HEK293 (cell line): ENCODE data around the gene DOK4.

ENCODE experiments used
- CTCF ChIA-PET: fragments of 350-600 bp; formaldehyde crosslinking; extraction: SDS; loops from one replicate; lab custom pipeline; 2021; ENCODE audit warnings: antibody characterized with exemption; lab: Yijun Ruan, JAX
- POLR2A ChIA-PET: fragments of 300-600 bp; formaldehyde crosslinking; extraction: SDS; loops from one replicate; lab custom pipeline; 2020; ENCODE audit warnings: antibody characterized with exemption, inconsistent platforms; lab: Yijun Ruan, JAX
- H3K27ac ChIP-seq: fragments of 200-500 bp; sonication (Bioruptor generic); 2 replicates; pipeline ENCODE4 v1.5.1; 2014; ENCODE audit warnings: low read depth, low read length, control low read depth, inconsistent platforms; ENCODE audit errors: extremely low read depth
- H3K36me3 ChIP-seq, 2 experiments: fragments of 200-500 bp in 1 of 2; sonication (Bioruptor generic) in 1 of 2; 1 replicate in 1 of 2; 2 replicates in 1 of 2; pipeline ENCODE4 v1.5.1; 2014 to 2017; ENCODE audit warnings: inconsistent platforms in 2 of 2, low read length in 2 of 2; ENCODE audit not compliant: control insufficient read depth in 2 of 2, insufficient read depth in 1 of 2
- H3K4me1 ChIP-seq: fragments of 200-500 bp; sonication (Bioruptor generic); 2 replicates; pipeline ENCODE4 v1.5.1; 2014; ENCODE audit warnings: mild to moderate bottlenecking, low read length, inconsistent platforms; ENCODE audit not compliant: control insufficient read depth, insufficient read depth
- H3K4me3 ChIP-seq: 2 replicates; pipeline ENCODE4 v1.5.1; 2011; ENCODE audit warnings: low read depth, mild to moderate bottlenecking, control low read depth, low read length, moderate library complexity
- H3K9me3 ChIP-seq: fragments of 200-500 bp; sonication (Bioruptor generic); 2 replicates; pipeline ENCODE4 v1.5.1; 2014; ENCODE audit warnings: low read depth, low read length, inconsistent platforms; ENCODE audit not compliant: control insufficient read depth, insufficient read depth
- EGR2 ChIP-seq: fragments of 450-650 bp; formaldehyde crosslinking; IDR thresholded peaks from 2 replicates; pipeline ENCODE4 v1.5.1; 2016; ENCODE audit warnings: low read depth, missing biosample characterization, missing genetic modification characterization
- HOXC10 ChIP-seq: sonication (generic); formaldehyde crosslinking; IDR thresholded peaks from 2 replicates; pipeline ENCODE4 v1.8.1; 2023; ENCODE audit warnings: mild to moderate bottlenecking, missing genetic modification reagents
- HOXD13 ChIP-seq: sonication (generic); formaldehyde crosslinking; IDR thresholded peaks from 2 replicates; pipeline ENCODE4 v1.8.0; 2022; ENCODE audit warnings: missing genetic modification reagents, borderline replicate concordance
- IKZF3 ChIP-seq: fragments of 450-650 bp; IDR thresholded peaks from 2 replicates; pipeline ENCODE4 v1.5.0; 2018; ENCODE audit warnings: missing biosample characterization, mild to moderate bottlenecking, missing genetic modification characterization, moderate library complexity
- RBAK ChIP-seq: fragments of 450-650 bp; formaldehyde crosslinking; IDR thresholded peaks from 2 replicates; pipeline ENCODE4 v1.5.1; 2016; ENCODE audit warnings: missing biosample characterization, missing genetic modification characterization
- SETDB1 ChIP-seq: IDR thresholded peaks from one replicate; pipeline ENCODE4 v1.6.1; 2017; ENCODE audit warnings: mild to moderate bottlenecking, low read length, moderate library complexity, mixed read lengths; ENCODE audit not compliant: insufficient read length
- TRIM28 ChIP-seq: IDR thresholded peaks from 2 replicates; pipeline ENCODE4 v1.6.1; 2011; ENCODE audit warnings: low read length, control low read depth, borderline replicate concordance
- ZBTB20 ChIP-seq: fragments of 450-650 bp; formaldehyde crosslinking; IDR thresholded peaks from 2 replicates; pipeline ENCODE4 v1.5.1; 2016; ENCODE audit warnings: missing biosample characterization, missing genetic modification characterization
- ZNF155 ChIP-seq: fragments of 450-650 bp; formaldehyde crosslinking; IDR thresholded peaks from 2 replicates; pipeline ENCODE4 v1.5.1; 2016; ENCODE audit warnings: missing biosample characterization, missing genetic modification characterization
- ZNF157 ChIP-seq: fragments of 450-650 bp; formaldehyde crosslinking; IDR thresholded peaks from 2 replicates; pipeline ENCODE4 v1.5.1; 2016; ENCODE audit warnings: missing biosample characterization, missing genetic modification characterization
- ZNF2 ChIP-seq: fragments of 450-650 bp; formaldehyde crosslinking; IDR thresholded peaks from 2 replicates; pipeline ENCODE4 v1.5.1; 2016; ENCODE audit warnings: missing biosample characterization, missing genetic modification characterization
- ZNF248 ChIP-seq: fragments of 450-650 bp; formaldehyde crosslinking; IDR thresholded peaks from 2 replicates; pipeline ENCODE4 v1.5.1; 2017; ENCODE audit warnings: missing biosample characterization, missing genetic modification characterization
- ZNF292 ChIP-seq: fragments of 450-650 bp; formaldehyde crosslinking; IDR thresholded peaks from 2 replicates; pipeline ENCODE4 v1.5.1; 2016; ENCODE audit warnings: low read depth, missing biosample characterization, missing genetic modification characterization, borderline replicate concordance
- ZNF366 ChIP-seq: fragments of 450-650 bp; formaldehyde crosslinking; conservative IDR thresholded peaks from 2 replicates; pipeline ENCODE4 v1.5.1; 2016; ENCODE audit warnings: missing biosample characterization, missing genetic modification characterization
- ZNF37A ChIP-seq: fragments of 450-650 bp; IDR thresholded peaks from 2 replicates; pipeline ENCODE4 v1.5.1; 2018; ENCODE audit warnings: missing biosample characterization, missing genetic modification characterization
- ZNF529 ChIP-seq: fragments of 450-650 bp; formaldehyde crosslinking; IDR thresholded peaks from 2 replicates; pipeline ENCODE4 v1.5.1; 2017; ENCODE audit warnings: missing genetic modification characterization, missing biosample characterization; ENCODE audit not compliant: insufficient replicate concordance
- ZNF561 ChIP-seq: fragments of 450-650 bp; IDR thresholded peaks from 2 replicates; pipeline ENCODE4 v1.5.1; 2018; ENCODE audit warnings: missing biosample characterization, missing genetic modification characterization, borderline replicate concordance
- ZNF571 ChIP-seq: fragments of 450-650 bp; formaldehyde crosslinking; IDR thresholded peaks from 2 replicates; pipeline ENCODE4 v1.5.0; 2017; ENCODE audit warnings: missing biosample characterization, missing genetic modification characterization
- ZNF621 ChIP-seq: fragments of 450-650 bp; formaldehyde crosslinking; IDR thresholded peaks from 2 replicates; pipeline ENCODE4 v1.5.1; 2017; ENCODE audit warnings: missing biosample characterization, missing genetic modification characterization
- ZNF658 ChIP-seq: fragments of 450-650 bp; formaldehyde crosslinking; IDR thresholded peaks from 2 replicates; pipeline ENCODE4; 2016; ENCODE audit warnings: missing biosample characterization, missing genetic modification characterization
- ZNF701 ChIP-seq: fragments of 450-650 bp; formaldehyde crosslinking; IDR thresholded peaks from 2 replicates; pipeline ENCODE4 v1.5.1; 2016; ENCODE audit warnings: missing biosample characterization, missing genetic modification characterization
- ZNF830 ChIP-seq: fragments of 450-650 bp; IDR thresholded peaks from 2 replicates; pipeline ENCODE4 v1.5.0; 2018; ENCODE audit warnings: missing biosample characterization, missing genetic modification characterization, low read depth, mild to moderate bottlenecking, moderate library complexity
- TF ChIP-seq, protein P1 (sequence below): fragments of 450-650 bp; formaldehyde crosslinking; IDR thresholded peaks from 2 replicates; pipeline ENCODE4 v1.5.1; 2016; ENCODE audit warnings: missing biosample characterization, missing genetic modification characterization
- TF ChIP-seq, protein P2 (sequence below): fragments of 450-650 bp; formaldehyde crosslinking; IDR thresholded peaks from 2 replicates; pipeline ENCODE4 v1.5.1; 2017; ENCODE audit warnings: missing biosample characterization, missing genetic modification characterization
- TF ChIP-seq, protein P3 (sequence below): fragments of 450-650 bp; formaldehyde crosslinking; IDR thresholded peaks from 2 replicates; pipeline ENCODE4 v1.5.1; 2016; ENCODE audit warnings: missing biosample characterization, missing genetic modification characterization

DOK4 gene

GRCh38 chr16:57426356-57426755 lies 59.9 kb downstream of the DOK4 start (continued):
- TF ChIP-seq ZNF561 (tag by site-specific recombination) (no peak), ZNF37A (tag by site-specific recombination) (no peak), ZNF157 (tag by site-specific recombination) (no peak)
- TF ChIP-seq, protein P1, sequence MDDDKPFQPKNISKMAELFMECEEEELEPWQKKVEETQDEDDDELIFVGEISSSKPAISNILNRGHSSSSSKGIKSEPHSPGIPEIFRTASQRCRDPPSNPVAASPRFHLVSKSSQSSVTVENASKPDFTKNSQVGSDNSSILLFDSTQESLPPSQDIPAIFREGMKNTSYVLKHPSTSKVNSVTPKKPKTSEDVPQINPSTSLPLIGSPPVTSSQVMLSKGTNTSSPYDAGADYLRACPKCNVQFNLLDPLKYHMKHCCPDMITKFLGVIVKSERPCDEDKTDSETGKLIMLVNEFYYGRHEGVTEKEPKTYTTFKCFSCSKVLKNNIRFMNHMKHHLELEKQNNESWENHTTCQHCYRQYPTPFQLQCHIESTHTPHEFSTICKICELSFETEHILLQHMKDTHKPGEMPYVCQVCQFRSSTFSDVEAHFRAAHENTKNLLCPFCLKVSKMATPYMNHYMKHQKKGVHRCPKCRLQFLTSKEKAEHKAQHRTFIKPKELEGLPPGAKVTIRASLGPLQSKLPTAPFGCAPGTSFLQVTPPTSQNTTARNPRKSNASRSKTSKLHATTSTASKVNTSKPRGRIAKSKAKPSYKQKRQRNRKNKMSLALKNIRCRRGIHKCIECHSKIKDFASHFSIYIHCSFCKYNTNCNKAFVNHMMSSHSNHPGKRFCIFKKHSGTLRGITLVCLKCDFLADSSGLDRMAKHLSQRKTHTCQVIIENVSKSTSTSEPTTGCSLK (tag by site-specific recombination), result no peak

DNA sequence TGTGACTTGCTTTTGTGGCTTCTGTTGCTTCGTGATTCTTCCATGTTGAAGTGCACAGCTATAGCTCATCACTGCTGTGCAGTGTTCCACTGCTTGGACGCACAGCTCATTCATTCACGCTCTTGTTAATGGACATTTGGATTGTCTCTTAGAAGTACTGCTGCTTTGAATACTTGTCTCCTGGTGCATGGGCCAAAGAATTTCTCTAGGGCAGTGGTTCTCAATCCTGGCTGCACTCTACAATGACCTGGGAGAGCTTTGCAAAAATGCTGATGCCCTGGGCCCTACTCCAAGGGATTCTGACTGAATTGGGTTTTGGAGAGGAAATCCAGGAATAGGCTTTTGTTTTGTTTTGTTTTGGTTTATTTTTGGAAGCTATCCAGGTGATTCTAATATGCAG lies 61.7 kb downstream of the DOK4 start:
- POLR2A ChIA-PET, result interaction anchor here (3.6 kb wide), 1 partner anchor 22 kb away, joined by 15 read pairs; the partner anchor contains the start of genes CIAPIN1 and COQ9
- no peak overlapping the region for H3K27ac ChIP-seq
- no peak overlapping the region for H3K4me3 ChIP-seq
- no peaks in the 10 kb centered on the region for H3K4me1 ChIP-seq
- no peak for TF ChIP-seq ZNF366 (tag by site-specific recombination)
- peak; percentile 69 for TF ChIP-seq ZBTB20
- no peak for TF ChIP-seq HOXD13 (CRISPR knock-in tag)
- no peaks in the 10 kb centered on the region for H3K9me3 ChIP-seq
- CTCF ChIA-PET, result interaction anchor here (0.6 to 11.5 kb wide), 4 partner anchors 52 to 277 kb away, joined by 3 to 290 read pairs (median 16); no protein-coding TSS in a partner anchor
- H3K36me3 ChIP-seq, result peaks cover 0 to 28% of the 10 kb centered on the region in 2 experiments; a peak in 2 of 3 replicates

DNA sequence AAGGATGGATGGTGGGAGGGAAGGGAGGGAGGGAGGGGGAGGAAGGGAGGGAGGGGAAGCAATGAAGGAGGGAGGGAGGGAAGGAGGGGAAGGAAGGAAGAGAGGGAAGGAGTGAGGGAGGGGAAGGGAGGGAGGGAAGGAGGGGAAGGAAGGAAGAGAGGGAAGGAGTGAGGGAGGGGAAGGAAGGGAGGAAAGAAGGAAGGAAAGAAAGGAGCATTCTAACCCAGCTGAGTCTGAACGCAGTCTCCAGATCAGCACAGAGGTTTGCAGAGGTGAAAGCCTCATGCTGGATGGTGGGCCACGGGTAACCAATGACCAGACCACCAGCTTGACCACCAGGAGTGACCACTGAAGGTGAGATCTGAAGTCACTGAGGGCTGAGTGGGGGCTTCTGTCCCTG lies 63.1 kb downstream of the DOK4 start:
- H3K9me3 ChIP-seq, result no peaks in the 10 kb centered on the region
- POLR2A ChIA-PET, result interaction anchor here (3.6 kb wide), 1 partner anchor 24 kb away, joined by 15 read pairs; the partner anchor contains the start of genes CIAPIN1 and COQ9
- peaks cover 0 to 16% of the 10 kb centered on the region in 2 experiments; a peak in 1 of 3 replicates for H3K36me3 ChIP-seq
- CTCF ChIA-PET, result interaction anchor here (0.5 to 11.5 kb wide), 14 partner anchors 8 to 918 kb away, joined by 3 to 290 read pairs (median 4); no protein-coding TSS in a partner anchor
- no peak for TF ChIP-seq ZNF658 (tag by site-specific recombination)
- TF ChIP-seq HOXC10 (CRISPR knock-in tag), result no peak
- no peak for TF ChIP-seq ZNF830 (tag by site-specific recombination)
- no peak for TF ChIP-seq ZNF621 (tag by site-specific recombination)
- TF ChIP-seq, protein P2, sequence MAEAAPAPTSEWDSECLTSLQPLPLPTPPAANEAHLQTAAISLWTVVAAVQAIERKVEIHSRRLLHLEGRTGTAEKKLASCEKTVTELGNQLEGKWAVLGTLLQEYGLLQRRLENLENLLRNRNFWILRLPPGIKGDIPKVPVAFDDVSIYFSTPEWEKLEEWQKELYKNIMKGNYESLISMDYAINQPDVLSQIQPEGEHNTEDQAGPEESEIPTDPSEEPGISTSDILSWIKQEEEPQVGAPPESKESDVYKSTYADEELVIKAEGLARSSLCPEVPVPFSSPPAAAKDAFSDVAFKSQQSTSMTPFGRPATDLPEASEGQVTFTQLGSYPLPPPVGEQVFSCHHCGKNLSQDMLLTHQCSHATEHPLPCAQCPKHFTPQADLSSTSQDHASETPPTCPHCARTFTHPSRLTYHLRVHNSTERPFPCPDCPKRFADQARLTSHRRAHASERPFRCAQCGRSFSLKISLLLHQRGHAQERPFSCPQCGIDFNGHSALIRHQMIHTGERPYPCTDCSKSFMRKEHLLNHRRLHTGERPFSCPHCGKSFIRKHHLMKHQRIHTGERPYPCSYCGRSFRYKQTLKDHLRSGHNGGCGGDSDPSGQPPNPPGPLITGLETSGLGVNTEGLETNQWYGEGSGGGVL (tag by site-specific recombination), result peak; percentile 56
- TF ChIP-seq ZNF366 (tag by site-specific recombination), result peak; percentile 77
- no peaks in the 10 kb centered on the region for H3K4me1 ChIP-seq
- no peak overlapping the region for H3K4me3 ChIP-seq
- H3K27ac ChIP-seq, result no peak overlapping the region

- no peak overlapping the region for H3K4me3 ChIP-seq
- no peaks in the 10 kb centered on the region for H3K9me3 ChIP-seq
- no peak overlapping the region for H3K27ac ChIP-seq
- ChIA-PET POLR2A (interaction anchor here (3.6 kb wide), 1 partner anchor 25 kb away, joined by 15 read pairs; the partner anchor contains the start of genes CIAPIN1 and COQ9), CTCF (interaction anchor here (0.5 to 11.5 kb wide), 27 partner anchors 8 to 917 kb away, joined by 3 to 290 read pairs (median 4); partner anchors contain the start of gene POLR2C)
- peaks cover 0 to 8% of the 10 kb centered on the region in 2 experiments; a peak in 1 of 3 replicates for H3K36me3 ChIP-seq
- H3K4me1 ChIP-seq, result no peaks in the 10 kb centered on the region
- no peak for TF ChIP-seq IKZF3 (tag by site-specific recombination)
- TF ChIP-seq ZNF292 (tag by site-specific recombination), result no peak
- no peak for TF ChIP-seq ZNF529
- TF ChIP-seq, protein P3, sequence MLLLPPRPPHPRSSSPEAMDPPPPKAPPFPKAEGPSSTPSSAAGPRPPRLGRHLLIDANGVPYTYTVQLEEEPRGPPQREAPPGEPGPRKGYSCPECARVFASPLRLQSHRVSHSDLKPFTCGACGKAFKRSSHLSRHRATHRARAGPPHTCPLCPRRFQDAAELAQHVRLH (tag by site-specific recombination), result no peak
- TF ChIP-seq ZNF701 (tag by site-specific recombination), result no peak
- TF ChIP-seq RBAK (tag by site-specific recombination), result no peak
- no peak for TF ChIP-seq SETDB1
- TF ChIP-seq EGR2 (tag by site-specific recombination), result no peak
- no peak for TF ChIP-seq ZNF571 (tag by site-specific recombination)
- TF ChIP-seq ZNF248 (tag by site-specific recombination), result no peak
- no peak for TF ChIP-seq TRIM28
- no peak for TF ChIP-seq ZNF2
- TF ChIP-seq ZNF155 (tag by site-specific recombination), result no peak
Measured at GRCh38 chr16:57422026-57422944, 64.0 kb downstream of the DOK4 start.
